PC-9 (cell line): ENCODE measurements around the gene GRIK3.

Experiments
- CTCF ChIP-seq: fragments of 200-600 bp; sonication (generic); conservative IDR thresholded peaks from 2 replicates; pipeline ENCODE4 v1.6.1; 2017; ENCODE audit warnings: mixed run types, antibody characterized with exemption, mild to moderate bottlenecking, moderate library complexity
- EZH2 ChIP-seq: fragments of 200-600 bp; sonication (generic); IDR thresholded peaks from 2 replicates; pipeline ENCODE4 v1.8.0; 2017; ENCODE audit warnings: antibody characterized with exemption, low read depth

- TF ChIP-seq CTCF (no peak), EZH2 (no peak)
Measured at GRCh38 chr1:36804669-36805314, 229.5 kb downstream of the GRIK3 start.
